ENCODE measurements around the gene F2RL1. TPM values are rescaled to one million over a fixed set of nuclear protein-coding genes. Genes with fewer than 3 reads are reported as not detected.

The F2RL1 gene
- total and polyA plus RNA-seq, 2 of the 13 experiments (the other 11 are each of a cell fraction or from before 2014, with no cell fraction given), result 9.9 to 23.0 TPM

GRCh38 chr5:76805821-76806505 lies 12.9 kb upstream of the F2RL1 start (continued):
- no peak for TF ChIP-seq ZNF572 (CRISPR knock-in tag; IDR thresholded peaks at IDR 0.05)
- TF ChIP-seq KMT2A (CRISPR knock-in tag; IDR thresholded peaks at IDR 0.05), result no peak
- TF ChIP-seq, protein P1, sequence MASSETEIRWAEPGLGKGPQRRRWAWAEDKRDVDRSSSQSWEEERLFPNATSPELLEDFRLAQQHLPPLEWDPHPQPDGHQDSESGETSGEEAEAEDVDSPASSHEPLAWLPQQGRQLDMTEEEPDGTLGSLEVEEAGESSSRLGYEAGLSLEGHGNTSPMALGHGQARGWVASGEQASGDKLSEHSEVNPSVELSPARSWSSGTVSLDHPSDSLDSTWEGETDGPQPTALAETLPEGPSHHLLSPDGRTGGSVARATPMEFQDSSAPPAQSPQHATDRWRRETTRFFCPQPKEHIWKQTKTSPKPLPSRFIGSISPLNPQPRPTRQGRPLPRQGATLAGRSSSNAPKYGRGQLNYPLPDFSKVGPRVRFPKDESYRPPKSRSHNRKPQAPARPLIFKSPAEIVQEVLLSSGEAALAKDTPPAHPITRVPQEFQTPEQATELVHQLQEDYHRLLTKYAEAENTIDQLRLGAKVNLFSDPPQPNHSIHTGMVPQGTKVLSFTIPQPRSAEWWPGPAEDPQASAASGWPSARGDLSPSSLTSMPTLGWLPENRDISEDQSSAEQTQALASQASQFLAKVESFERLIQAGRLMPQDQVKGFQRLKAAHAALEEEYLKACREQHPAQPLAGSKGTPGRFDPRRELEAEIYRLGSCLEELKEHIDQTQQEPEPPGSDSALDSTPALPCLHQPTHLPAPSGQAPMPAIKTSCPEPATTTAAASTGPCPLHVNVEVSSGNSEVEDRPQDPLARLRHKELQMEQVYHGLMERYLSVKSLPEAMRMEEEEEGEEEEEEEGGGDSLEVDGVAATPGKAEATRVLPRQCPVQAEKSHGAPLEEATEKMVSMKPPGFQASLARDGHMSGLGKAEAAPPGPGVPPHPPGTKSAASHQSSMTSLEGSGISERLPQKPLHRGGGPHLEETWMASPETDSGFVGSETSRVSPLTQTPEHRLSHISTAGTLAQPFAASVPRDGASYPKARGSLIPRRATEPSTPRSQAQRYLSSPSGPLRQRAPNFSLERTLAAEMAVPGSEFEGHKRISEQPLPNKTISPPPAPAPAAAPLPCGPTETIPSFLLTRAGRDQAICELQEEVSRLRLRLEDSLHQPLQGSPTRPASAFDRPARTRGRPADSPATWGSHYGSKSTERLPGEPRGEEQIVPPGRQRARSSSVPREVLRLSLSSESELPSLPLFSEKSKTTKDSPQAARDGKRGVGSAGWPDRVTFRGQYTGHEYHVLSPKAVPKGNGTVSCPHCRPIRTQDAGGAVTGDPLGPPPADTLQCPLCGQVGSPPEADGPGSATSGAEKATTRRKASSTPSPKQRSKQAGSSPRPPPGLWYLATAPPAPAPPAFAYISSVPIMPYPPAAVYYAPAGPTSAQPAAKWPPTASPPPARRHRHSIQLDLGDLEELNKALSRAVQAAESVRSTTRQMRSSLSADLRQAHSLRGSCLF (CRISPR knock-in tag; IDR thresholded peaks at IDR 0.05; ENCODE audit: borderline replicate concordance), result no peak
- no peak for TF ChIP-seq NCOA1 (CRISPR knock-in tag; IDR thresholded peaks at IDR 0.05)
- no peak for TF ChIP-seq PITX1 (CRISPR knock-in tag; IDR thresholded peaks at IDR 0.05)
- TF ChIP-seq ETS1 (CRISPR knock-in tag; IDR thresholded peaks at IDR 0.05), result no peak
- no peak for TF ChIP-seq GTF2F1 (IDR thresholded peaks at IDR 0.05; ENCODE audit: low read length)
- TF ChIP-seq HMGXB4 (CRISPR knock-in tag; IDR thresholded peaks at IDR 0.05; ENCODE audit: borderline replicate concordance in 1 of 2, low read depth in 1 of 2), result no peak
- no peak for TF ChIP-seq XBP1 (CRISPR knock-in tag; IDR thresholded peaks at IDR 0.05)
- TF ChIP-seq SKI (IDR thresholded peaks at IDR 0.05; ENCODE audit: partially characterized antibody), result no peak
- TF ChIP-seq MATR3 (CRISPR knock-in tag; IDR thresholded peaks at IDR 0.05), result no peak
- TF ChIP-seq RBFOX2 (IDR thresholded peaks at IDR 0.05; ENCODE audit: low read depth, low read length), result no peak
- no peak for TF ChIP-seq ZNF383 (CRISPR knock-in tag; IDR thresholded peaks at IDR 0.05; ENCODE audit: borderline replicate concordance)
- TF ChIP-seq ATF3 (CRISPR knock-in tag; IDR thresholded peaks at IDR 0.05), result peak; percentile 25; the same call in 1 of the 2 replicates
- no peak for TF ChIP-seq ZNF251 (CRISPR knock-in tag; IDR thresholded peaks at IDR 0.05)
- TF ChIP-seq CEBPG (CRISPR knock-in tag; IDR thresholded peaks at IDR 0.05), result 0 out of 2 replicates have a peak, but pooled peaks have one; percentile 10
- TF ChIP-seq GPBP1L1 (CRISPR knock-in tag; IDR thresholded peaks at IDR 0.05), result no peak
- TF ChIP-seq SIN3B (IDR thresholded peaks at IDR 0.05; ENCODE audit: low read length), result no peak
- TF ChIP-seq MED1 (CRISPR knock-in tag; IDR thresholded peaks at IDR 0.05), result 0 out of 2 replicates have a peak, but pooled peaks have one; percentile 22
- peak; percentile 74; the same call in 1 of the 2 replicates for TF ChIP-seq HMG20A (CRISPR knock-in tag; IDR thresholded peaks at IDR 0.05; ENCODE audit: borderline replicate concordance)
- TF ChIP-seq MIER2 (CRISPR knock-in tag; IDR thresholded peaks at IDR 0.05), result no peak
- no peak for TF ChIP-seq ZFP82 (CRISPR knock-in tag; IDR thresholded peaks at IDR 0.05; ENCODE audit: borderline replicate concordance)

Measured in HepG2 (cell line).